RWPE1 (cell line): ENCODE data around the gene IGFN1.

ENCODE experiments used
- CTCF ChIA-PET: fragments of 350-600 bp; sonication (Branson Sonifier 250); formaldehyde crosslinking; extraction: SDS; loops from one replicate; lab custom pipeline; 2021; lab: Yijun Ruan, JAX
- POLR2A ChIA-PET: fragments of 400-600 bp; formaldehyde crosslinking; extraction: SDS; loops from one replicate; lab custom pipeline; 2020; ENCODE audit warnings: antibody characterized with exemption; ENCODE audit not compliant: low non-redundant PET; lab: Yijun Ruan, JAX
- DNase-seq: peaks from one replicate; pipeline ENCODE4 v3.0.0; 2012; ENCODE audit warnings: low spot score
- H3K27ac ChIP-seq: fragments of 450-650 bp; 2 replicates; pipeline ENCODE4 v1.5.1; 2017
- TF ChIP-seq, protein P1 (sequence below): fragments of 450-650 bp; conservative IDR thresholded peaks from 2 replicates; pipeline ENCODE4 v1.5.1; 2017; ENCODE audit warnings: low read depth, mild to moderate bottlenecking

The IGFN1 gene

DNA sequence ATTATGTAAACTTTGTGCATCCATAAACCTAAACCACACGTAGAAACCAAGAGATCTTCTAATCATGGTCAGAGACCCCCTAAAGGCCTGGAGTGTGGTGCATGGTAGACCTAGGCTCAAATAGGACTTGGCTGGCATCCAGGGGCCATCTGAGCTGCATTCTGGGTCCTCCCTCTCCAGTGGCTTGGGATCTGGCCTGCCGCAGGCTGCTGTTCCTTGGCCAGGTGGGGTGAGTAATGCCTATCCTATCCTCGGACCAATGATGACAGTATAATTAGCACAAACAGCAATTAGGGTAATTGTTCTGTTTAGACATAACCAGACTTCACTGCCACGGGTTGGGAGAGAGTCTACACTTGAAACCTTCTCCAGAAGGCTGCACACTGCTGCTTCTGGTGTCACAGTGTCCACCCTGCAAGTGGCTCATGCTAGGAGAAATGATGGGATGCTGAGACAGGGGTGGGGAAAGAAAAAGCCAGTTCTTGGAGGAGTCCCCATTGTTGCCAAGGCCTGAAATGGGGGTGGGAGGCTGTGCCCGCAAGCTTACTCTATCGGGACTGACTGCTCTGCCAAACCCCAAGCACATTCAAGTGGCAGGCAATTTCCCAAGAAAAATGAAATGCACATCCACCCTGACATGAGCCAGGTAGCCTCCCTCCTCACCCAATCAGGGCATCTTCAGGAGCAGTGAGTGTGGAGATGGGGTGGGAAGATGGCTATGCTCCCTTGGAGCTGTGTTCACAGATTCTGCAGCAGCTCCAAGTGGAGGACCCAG lies 80.2 kb downstream of the IGFN1 start:
- TF ChIP-seq, protein P1, sequence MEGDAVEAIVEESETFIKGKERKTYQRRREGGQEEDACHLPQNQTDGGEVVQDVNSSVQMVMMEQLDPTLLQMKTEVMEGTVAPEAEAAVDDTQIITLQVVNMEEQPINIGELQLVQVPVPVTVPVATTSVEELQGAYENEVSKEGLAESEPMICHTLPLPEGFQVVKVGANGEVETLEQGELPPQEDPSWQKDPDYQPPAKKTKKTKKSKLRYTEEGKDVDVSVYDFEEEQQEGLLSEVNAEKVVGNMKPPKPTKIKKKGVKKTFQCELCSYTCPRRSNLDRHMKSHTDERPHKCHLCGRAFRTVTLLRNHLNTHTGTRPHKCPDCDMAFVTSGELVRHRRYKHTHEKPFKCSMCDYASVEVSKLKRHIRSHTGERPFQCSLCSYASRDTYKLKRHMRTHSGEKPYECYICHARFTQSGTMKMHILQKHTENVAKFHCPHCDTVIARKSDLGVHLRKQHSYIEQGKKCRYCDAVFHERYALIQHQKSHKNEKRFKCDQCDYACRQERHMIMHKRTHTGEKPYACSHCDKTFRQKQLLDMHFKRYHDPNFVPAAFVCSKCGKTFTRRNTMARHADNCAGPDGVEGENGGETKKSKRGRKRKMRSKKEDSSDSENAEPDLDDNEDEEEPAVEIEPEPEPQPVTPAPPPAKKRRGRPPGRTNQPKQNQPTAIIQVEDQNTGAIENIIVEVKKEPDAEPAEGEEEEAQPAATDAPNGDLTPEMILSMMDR, result no peak
- CTCF ChIA-PET, result interaction anchor here (0.9 to 1.6 kb wide), 3 partner anchors 11 to 16 kb away, joined by 3 to 4 read pairs (median 4); partner anchors contain the start of gene PKP1
- H3K27ac ChIP-seq, result peak overlapping the region; percentile 16; the same call in 1 of the 2 replicates
- POLR2A ChIA-PET, result no interaction called here
- no peak for DNase-seq

DNA sequence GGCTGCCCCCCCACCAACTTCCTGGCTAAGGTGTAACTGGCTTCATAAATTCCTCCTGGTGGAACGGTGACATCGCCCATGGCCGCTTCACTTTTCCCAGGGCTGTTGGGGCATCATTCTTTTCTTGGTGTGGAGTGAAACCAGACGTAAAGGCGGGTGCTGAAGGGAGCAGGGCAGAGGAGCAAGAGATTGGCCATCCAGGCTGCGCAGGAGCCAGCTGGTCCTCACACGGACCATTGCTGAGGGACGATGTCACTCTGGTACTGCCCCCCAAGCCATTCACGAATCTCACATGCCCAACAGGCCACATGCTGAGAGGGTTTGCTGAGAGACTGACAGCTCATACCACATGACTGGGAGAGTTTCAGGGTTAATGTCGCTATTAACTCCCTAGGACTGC lies 82.2 kb downstream of the IGFN1 start:
- CTCF ChIA-PET, result no interaction called here
- no peak for DNase-seq
- no peak overlapping the region for H3K27ac ChIP-seq
- POLR2A ChIA-PET, result no interaction called here
- TF ChIP-seq, protein P1, result no peak

DNA sequence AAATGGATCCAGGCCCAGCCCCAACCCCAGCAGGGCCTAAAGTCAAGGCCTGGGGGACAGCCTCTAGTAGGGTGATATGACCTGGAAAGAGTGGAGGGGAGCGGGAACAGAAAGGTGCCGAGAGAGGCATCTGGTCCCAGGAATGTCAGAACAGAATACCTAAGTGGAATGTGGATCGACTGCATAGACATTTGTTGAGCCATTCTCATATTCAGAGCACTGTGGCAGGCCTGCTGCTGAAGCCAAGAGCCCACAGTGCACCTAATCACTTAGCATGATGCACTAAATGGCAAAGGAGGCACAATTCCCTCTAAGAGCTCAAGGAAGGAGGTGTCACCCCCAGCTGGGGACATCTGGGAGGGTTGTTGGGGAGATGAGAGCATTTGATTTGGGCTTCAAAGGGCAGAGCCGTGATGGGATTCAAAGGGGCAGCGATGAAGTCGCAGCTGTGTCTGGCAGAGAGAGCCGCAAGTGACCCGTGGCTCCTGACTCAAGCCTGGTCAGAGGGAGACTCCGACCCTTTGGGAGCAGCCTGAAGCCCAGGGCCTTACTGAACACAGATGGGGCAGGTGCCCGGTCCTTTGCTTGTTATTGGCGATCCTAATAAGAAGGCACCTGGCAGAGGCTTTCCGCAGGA lies 84.1 kb downstream of the IGFN1 start:
- H3K27ac ChIP-seq, result peak overlapping the region; percentile 91
- TF ChIP-seq, protein P1, result no peak
- POLR2A ChIA-PET, result interaction anchor here (0.7 to 2.3 kb wide), 4 partner anchors 10 to 65 kb away, joined by 3 to 8 read pairs (median 4); no protein-coding TSS in a partner anchor
- DNase-seq, result no peak
- CTCF ChIA-PET, result interaction anchor here (0.7 to 2.0 kb wide), 5 partner anchors 9 to 33 kb away, joined by 3 to 9 read pairs (median 9); partner anchors contain the start of gene PKP1

DNA sequence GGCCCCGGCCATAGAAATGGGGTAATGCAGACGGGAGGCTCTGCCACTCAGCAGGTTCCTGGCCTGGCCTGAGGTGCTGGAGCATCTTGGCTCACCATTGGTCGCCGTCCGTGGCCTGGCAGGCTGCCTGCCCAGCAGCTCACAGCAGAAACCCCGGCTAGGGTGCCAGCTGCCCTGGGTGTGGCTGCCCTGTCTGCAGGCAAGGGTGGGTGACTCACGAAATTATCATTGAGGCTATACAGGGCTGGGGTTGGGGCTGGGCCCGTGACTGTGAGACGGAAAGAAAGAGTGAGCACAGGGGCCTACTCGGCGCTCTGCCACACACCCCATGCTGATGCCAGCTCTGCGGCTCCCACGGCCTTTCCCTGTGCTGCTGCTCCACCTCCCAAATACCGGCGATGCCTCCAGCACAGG lies 84.6 kb downstream of the IGFN1 start:
- peak overlapping the region; percentile 91 for H3K27ac ChIP-seq
- DNase-seq, result peak; percentile 99
- CTCF ChIA-PET, result interaction anchor here (0.7 to 2.0 kb wide), 4 partner anchors 8 to 33 kb away, joined by 3 to 9 read pairs (median 9); partner anchors contain the start of gene PKP1
- POLR2A ChIA-PET, result interaction anchor here (0.7 to 2.3 kb wide), 4 partner anchors 9 to 65 kb away, joined by 3 to 8 read pairs (median 4); no protein-coding TSS in a partner anchor
- TF ChIP-seq, protein P1, result no peak

DNA sequence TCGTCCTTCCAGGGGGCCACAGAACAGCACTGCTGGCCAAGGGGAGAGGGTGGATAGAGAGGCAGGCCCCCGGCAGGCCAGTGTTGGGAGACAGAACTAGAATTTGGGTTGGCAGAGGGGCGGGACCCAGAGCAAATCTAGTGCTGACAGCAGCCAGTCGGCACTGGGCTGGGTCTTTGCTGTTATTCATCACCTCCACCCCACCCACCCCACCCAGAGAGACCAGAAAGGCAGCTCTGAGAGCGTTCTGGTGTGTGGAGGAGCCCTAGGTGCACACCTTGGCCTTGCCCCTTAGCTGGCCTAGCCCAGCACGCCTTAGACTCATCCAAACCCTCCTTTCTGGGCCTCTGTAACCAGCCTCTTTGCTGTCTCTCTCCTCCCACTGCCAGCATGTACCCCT lies 86.3 kb downstream of the IGFN1 start:
- POLR2A ChIA-PET, result no interaction called here
- CTCF ChIA-PET, result interaction anchor here (0.7 kb wide), 1 partner anchor 15 kb away, joined by 3 read pairs; no protein-coding TSS in a partner anchor
- H3K27ac ChIP-seq, result peak overlapping the region; percentile 91
- no peak for DNase-seq
- TF ChIP-seq, protein P1, result no peak

DNA sequence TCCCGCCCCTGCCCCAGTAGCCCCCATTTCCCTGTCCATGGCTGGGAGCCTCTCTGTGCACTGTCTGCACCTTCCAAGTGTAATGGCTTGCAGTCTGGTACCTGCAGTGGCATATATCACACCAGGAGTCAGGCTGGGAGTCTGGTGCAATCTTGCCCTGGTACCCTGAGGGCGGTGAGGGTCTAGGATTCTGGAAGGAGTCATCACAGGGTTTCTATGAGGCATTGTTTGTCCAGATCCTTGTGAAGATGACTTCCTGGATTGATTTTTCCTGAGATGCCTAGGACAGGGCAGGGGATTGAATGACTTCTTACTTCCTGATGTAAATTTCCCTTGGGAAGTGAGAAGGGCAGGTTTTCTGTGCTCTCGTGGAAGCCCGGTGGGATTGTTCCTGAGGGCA lies 86.8 kb downstream of the IGFN1 start:
- ChIA-PET POLR2A (no interaction called here), CTCF (no interaction called here)
- peak overlapping the region; percentile 91 for H3K27ac ChIP-seq
- TF ChIP-seq, protein P1, result no peak
- DNase-seq, result no peak
